Lower leg skin (tissue), 3 donors: ENCODE data around the gene GDF7.

Experiments used
- CTCF ChIP-seq, 3 donors: fragments of 450-650 bp; IDR thresholded peaks; one replicate each; pipeline ENCODE4 v1.5.1; 2016; ENCODE audit warnings: antibody characterized with exemption in 3 of 3, mild to moderate bottlenecking in 3 of 3, moderate library complexity in 2 of 3
- POLR2A ChIP-seq, 2 donors: fragments of 450-650 bp; IDR thresholded peaks; one replicate each; pipeline ENCODE4 v1.6.1; 2016 to 2017; ENCODE audit warnings: antibody characterized with exemption in 2 of 2, mild to moderate bottlenecking in 1 of 2, moderate library complexity in 1 of 2

DNA sequence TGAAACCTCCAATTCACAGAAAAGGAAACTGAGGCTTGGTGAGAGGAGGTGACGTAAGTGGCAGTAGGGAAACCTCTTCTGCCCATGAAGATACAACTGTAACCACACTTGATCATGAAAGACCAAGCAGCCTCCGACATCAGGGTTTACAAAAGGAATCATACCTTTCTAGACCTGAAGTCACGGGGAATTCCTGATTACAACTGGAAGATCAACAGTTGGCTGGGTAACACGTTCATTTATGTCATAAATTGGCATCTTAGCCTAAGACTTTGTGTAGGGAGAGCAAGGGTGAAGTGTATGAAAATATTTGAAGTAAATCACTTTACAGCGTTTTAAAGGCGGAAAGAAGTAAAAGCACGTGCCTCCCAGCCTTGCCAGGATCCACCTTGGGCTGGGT is 17.0 kb upstream of the GDF7 start:
- TF ChIP-seq CTCF (IDR thresholded peaks at IDR 0.05) = no peak
- no peak for TF ChIP-seq POLR2A (IDR thresholded peaks at IDR 0.05)
